ENCODE results near the gene NFATC4. TPM values are rescaled to one million over a fixed set of nuclear protein-coding genes. Genes with fewer than 3 reads are reported as not detected.

NFATC4 gene
- total RNA-seq, 1 donor from 2014 or later = 41.3 TPM

DNA sequence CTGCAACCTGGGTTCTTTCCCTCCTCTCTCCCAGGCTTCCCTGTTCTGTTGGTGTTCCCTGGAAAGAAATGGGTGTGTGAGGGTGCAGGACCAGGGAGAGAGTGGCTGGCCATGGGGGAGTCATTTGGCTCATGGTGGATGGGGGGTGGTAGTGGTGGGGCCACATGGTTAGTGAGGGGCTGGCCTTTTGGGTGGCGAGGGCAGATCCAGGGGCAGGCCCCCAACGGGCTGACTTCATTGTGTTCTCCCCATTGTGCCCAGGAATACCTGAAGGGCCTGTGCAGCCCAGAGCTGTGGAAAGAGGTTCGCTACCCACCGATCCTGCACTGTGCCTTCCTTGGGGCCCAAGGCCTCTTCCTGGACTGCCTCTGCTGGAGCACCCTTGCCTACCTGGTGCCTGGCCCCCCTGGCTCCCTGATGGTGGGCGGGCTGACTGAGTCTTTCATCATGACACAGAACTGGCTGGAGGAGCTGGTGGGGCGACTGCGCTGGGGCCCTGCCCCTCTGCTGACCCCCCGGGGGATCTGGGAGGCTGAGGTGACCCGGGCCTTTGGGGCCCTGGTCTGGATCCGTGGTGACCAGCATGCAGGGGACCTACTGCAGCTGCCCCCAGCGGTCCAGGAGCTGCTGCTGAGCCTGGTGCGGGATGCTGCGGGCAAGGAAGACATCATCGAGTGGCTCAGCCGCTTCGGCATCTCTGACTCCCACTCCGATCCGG lies 39.8 kb downstream of the NFATC4 start:
- DNase-seq (ENCODE audit: low spot score) = peak; percentile 84

DNA sequence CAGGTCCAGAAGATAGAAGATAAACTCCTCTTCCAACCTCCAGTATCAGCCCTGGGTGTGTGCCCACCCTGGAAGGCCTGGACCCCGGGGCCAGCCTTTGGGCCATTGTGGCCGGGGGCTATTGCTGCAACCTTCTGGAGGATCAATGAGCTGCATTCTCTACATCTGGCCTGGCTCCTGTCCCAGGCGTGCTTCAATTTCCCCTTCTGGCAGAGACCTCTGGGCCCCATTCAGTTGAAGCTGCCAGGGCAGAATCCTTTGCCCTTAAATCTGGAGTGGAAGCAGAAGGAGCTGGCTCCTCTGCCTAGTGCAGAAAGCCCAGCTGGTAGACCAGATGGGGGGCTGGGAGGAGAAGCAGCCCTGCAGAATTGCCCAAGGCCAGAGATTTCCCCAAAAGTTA lies 40.8 kb downstream of the NFATC4 start:
- no peak for DNase-seq (ENCODE audit: low spot score)

DNA sequence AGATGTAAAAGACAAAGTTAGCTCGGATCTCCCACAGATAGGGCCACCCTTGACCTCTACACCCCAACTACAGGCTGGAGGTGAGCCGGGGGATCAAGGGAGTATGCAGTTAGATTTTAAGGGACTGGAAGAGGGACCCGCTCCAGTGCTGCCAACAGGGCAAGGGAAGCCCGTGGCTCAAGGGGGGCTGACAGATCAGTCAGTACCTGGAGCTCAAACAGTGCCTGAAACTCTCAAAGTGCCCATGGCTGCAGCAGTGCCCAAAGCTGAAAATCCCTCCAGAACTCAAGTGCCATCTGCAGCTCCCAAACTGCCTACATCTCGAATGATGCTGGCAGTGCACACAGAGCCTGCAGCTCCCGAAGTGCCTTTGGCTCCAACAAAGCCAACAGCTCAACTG lies 41.2 kb downstream of the NFATC4 start:
- DNase-seq (ENCODE audit: low spot score) = no peak

- DNase-seq (ENCODE audit: low spot score) = no peak
Observed at GRCh38 chr14:24409956-24410355, 42.0 kb downstream of the NFATC4 start.

- no peak for DNase-seq (ENCODE audit: low spot score)
Observed at GRCh38 chr14:24411443-24412389, 43.7 kb downstream of the NFATC4 start.

- DNase-seq (ENCODE audit: low spot score) = no peak
Observed at GRCh38 chr14:24414077-24414476, 46.1 kb downstream of the NFATC4 start.

- DNase-seq (ENCODE audit: low spot score) = peak; percentile 83
Observed at GRCh38 chr14:24414732-24415420, 46.9 kb downstream of the NFATC4 start.

DNA sequence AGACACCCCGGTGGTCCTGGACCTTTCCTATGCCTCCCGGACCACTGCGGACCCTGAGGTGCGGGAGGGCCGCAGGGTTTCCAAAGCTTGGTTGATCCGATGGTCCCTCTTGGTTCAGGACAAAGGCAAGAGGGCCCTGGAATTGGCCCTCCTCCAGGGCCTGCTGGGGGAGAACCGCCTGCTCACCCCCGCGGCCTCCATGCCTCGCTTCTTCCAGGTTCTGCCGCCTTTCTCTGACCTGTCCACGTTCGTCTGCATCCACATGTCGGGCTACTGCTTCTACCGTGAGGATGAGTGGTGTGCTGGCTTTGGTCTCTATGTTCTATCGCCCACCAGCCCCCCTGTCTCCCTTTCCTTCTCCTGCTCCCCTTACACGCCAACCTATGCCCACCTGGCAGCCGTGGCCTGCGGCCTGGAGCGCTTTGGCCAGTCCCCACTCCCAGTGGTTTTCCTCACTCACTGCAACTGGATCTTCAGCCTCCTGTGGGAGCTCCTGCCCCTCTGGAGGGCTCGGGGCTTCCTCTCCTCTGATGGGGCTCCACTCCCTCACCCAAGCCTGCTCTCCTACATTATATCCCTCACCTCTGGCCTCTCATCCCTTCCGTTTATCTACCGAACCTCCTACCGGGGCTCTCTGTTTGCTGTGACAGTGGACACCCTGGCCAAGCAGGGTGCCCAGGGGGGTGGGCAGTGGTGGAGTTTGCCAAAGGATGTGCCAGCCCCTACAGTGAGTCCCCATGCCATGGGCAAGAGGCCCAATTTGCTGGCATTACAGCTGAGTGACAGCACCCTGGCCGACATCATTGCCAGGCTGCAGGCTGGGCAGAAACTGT lies 47.7 kb downstream of the NFATC4 start:
- DNase-seq (ENCODE audit: low spot score) = peak; percentile 77

DNA sequence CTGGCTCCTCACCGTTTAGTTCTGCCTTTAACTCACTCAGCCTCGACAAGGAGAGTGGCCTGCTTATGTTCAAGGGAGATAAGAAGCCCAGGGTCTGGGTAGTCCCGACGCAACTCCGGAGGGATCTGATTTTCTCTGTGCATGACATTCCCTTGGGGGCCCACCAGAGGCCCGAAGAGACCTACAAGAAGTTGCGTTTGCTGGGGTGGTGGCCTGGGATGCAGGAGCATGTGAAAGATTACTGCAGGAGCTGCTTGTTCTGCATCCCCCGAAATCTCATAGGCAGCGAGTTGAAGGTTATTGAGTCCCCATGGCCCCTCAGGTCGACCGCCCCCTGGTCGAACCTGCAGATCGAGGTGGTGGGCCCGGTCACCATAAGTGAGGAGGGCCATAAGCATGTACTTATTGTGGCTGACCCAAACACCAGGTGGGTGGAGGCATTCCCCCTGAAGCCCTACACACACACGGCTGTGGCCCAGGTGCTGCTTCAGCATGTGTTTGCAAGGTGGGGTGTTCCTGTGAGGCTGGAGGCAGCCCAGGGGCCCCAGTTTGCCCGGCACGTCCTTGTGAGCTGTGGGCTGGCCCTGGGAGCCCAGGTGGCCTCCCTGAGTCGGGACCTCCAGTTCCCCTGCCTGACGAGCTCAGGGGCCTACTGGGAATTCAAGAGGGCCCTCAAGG lies 48.4 kb downstream of the NFATC4 start:
- peak; percentile 74 for DNase-seq (ENCODE audit: low spot score)

DNA sequence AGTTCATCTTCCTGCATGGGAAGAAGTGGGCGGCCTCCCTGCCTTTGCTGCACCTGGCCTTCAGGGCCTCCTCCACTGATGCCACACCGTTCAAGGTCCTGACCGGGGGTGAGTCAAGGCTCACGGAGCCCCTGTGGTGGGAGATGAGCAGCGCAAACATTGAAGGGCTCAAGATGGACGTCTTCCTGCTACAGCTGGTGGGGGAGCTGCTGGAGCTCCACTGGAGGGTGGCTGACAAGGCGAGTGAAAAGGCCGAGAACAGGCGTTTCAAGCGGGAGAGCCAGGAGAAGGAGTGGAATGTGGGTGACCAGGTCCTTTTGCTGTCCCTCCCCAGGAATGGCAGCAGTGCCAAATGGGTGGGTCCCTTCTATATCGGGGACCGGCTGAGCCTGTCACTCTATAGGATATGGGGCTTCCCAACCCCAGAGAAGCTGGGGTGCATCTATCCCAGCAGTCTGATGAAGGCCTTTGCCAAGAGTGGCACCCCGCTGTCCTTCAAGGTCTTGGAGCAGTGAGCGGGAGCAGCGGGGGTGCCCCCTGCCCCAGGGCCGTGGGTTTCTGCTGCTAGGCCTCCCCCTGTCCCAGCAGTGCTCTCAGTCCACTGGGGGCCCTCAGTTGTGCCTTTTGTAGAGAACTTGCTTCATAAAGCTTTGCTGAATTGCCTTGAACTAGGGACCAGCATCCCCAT lies 49.1 kb downstream of the NFATC4 start:
- peak; percentile 85 for DNase-seq (ENCODE audit: low spot score)

- DNase-seq (ENCODE audit: low spot score) = peak; percentile 73
Observed at GRCh38 chr14:24417832-24418491, 50.0 kb downstream of the NFATC4 start.

- DNase-seq (ENCODE audit: low spot score) = peak; percentile 80
Observed at GRCh38 chr14:24418492-24418873, 50.5 kb downstream of the NFATC4 start.

GRCh38 chr14:24422261-24422660 lies 54.3 kb downstream of the NFATC4 start:
- DNase-seq (ENCODE audit: low spot score) = no peak

- DNase-seq (ENCODE audit: low spot score) = no peak
Observed at GRCh38 chr14:24422694-24423601, 55.0 kb downstream of the NFATC4 start.

DNA sequence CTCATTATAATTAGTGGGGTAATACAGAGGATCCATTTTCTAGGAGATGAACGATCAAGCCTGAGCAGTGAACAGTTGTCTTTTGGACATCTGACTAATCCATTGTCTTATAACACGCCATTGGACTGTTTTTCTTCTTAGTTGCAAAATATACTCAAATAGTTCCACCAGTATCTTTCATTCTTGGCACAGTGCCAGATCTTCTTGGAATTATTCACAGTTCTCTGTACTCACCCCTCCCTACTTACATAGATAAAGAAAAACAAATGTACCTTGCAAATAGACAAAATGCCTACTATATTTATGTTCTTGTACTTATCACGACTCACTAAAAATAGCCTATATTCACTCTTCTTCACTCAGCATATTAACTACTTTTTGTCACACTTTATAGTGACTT lies 57.7 kb downstream of the NFATC4 start:
- DNase-seq (ENCODE audit: low spot score) = no peak

- no peak for DNase-seq (ENCODE audit: low spot score)
Observed at GRCh38 chr14:24426150-24426911, 58.3 kb downstream of the NFATC4 start.

DNA sequence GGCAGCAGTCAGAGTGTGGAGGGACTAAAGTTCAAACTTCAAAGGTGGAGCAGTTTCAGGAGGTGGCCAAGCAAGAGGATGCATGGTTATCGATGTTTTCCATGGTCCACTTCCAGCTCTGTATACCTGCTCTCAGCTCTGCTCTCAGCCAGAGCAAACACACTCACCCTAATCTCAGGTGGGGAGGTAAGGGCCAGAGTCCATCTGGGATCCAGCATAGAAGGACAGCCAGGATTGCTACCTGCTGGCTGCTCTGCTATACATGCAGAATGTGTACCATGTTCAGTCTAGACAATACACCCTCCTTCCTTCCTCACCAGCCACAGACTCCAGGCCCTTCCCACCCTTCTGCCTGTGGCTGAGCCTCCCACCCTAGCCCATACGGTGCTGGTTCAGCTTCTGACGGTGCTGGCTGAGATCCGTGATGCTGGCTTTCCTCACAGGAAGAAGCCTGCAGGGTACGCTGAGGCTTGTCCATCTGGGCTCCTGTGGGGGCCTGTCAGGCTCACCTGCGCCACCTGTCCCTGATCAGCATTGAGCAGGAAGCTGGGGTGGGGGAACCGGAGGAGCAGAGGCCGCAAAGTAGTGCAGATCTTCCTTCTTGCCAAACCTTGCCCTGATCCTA lies 59.0 kb downstream of the NFATC4 start:
- DNase-seq (ENCODE audit: low spot score) = no peak

Measured in mesenteric fat pad (tissue), 1 donor.